NCI-H2227 (cell line): ENCODE measurements around the gene HOXB5.

Experiments used
- DNase-seq: peaks from one replicate; lab custom pipeline; 2025; ENCODE audit not compliant: unreplicated experiment; lab: John Stamatoyannopoulos, UW

Gene HOXB5

GRCh38 chr17:48605409-48605919 is 11.9 kb upstream of the HOXB5 start:
- DNase-seq, result no peak

- DNase-seq, result peak; percentile 25
These were observed 11.3 kb upstream of the HOXB5 start, which contains the start of gene HOXB6 for GRCh38 chr17:48604770-48605329. HOXB6 (minus strand) TSS chr17:48604986; CDS start chr17:48598150, 6,836 bp downstream.

- no peak for DNase-seq
These were observed 10.6 kb upstream of the HOXB5 start for GRCh38 chr17:48603959-48604769.

GRCh38 chr17:48601539-48602425 is 8.2 kb upstream of the HOXB5 start:
- DNase-seq, result no peak

GRCh38 chr17:48601207-48601538 is 7.6 kb upstream of the HOXB5 start:
- DNase-seq, result no peak

- no peak for DNase-seq
These were observed 6.9 kb upstream of the HOXB5 start for GRCh38 chr17:48600244-48601098.

DNA sequence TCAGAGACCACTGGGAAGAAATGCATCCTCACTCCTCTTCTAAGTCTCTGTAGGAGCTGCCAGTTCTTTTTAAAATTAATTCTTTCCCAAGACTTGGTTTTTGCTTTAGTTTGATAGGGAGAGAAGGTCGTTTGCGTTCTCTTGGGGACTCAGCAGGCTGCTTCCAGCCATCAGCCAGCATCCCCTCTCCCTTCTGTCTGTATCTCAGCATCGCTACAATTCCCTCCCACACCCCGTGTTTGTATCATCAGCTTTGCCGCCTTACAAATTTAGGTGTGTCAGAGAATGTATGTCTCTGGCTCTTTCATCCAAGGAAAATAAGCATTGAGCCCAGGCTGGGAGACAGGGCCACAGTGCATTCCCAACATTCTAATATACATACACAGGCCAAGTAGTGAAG is 5.8 kb upstream of the HOXB5 start:
- DNase-seq, result no peak

DNA sequence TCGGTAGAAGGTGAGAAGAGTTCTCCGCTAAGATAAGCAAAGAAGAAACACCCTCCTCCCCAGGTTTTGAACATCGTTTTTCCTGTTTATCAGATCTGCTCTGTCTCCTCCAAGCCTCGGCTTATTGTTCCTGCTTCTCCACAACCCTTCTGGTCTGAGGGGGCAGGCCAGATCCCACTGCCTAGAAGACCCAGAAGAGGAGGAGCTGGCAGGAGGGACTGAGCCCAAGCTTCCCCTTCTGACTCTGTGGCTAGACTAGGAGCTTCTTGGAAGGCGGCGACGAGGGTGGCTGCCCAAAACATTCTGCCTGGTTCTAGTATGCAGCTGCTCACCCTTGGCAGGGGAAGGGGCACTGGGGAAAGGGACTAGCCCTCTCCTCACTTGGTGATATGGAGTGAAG is 5.2 kb upstream of the HOXB5 start:
- DNase-seq, result no peak

DNA sequence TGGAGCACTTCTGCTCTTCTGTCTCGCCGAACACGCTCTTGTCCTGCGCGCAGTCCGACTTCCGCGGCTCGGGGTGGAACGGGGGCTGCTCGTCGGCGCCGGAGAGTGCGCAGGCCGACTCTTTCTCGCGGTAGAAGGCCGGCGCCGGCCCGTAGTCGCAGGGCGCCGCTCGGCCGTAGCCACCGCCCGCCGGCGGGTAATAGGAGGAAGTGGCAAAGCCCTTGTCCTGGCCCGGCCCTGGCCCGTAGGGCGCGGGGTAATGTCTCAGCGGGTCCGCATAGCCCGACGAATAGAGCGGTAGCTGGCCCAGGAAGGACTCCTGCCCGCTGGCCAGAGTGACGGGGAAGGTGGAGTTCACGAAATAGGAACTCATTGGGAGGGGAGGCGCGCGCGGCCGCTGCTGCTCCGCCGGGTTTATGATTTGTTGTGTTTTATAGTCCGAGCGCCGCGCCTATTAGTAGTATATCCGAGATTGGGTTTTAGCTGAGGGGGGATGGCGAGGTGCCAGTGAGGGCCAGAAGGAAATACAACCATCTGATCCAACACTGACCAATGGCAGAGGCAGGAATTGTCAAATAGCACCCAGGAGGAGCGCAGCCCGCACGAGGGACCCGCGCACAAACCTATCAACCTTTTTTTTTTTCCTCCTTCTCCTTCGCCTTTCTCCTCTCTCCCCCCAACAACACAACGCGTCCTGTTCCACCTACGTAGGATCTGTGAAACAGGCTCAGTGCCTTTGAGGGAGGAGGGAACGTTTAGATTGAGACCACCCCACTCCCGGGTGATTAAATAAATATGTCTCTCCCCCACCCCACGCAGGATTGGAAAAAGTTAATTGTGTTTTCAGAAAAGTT is 4.4 kb upstream of the HOXB5 start:
- DNase-seq, result peak; percentile 43

DNA sequence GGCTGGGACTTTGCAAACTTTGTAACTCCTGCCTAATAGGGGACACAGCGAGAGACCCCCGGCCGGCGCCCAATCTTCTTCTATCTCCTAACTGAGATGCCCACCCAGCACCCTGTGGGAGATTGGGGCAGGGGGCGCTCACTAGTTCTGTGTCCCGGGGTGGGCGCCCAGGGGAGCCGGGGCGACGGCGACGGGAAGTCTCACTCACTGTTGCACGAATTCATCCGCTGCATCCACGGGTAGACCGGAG is 3.9 kb upstream of the HOXB5 start:
- DNase-seq, result no peak

DNA sequence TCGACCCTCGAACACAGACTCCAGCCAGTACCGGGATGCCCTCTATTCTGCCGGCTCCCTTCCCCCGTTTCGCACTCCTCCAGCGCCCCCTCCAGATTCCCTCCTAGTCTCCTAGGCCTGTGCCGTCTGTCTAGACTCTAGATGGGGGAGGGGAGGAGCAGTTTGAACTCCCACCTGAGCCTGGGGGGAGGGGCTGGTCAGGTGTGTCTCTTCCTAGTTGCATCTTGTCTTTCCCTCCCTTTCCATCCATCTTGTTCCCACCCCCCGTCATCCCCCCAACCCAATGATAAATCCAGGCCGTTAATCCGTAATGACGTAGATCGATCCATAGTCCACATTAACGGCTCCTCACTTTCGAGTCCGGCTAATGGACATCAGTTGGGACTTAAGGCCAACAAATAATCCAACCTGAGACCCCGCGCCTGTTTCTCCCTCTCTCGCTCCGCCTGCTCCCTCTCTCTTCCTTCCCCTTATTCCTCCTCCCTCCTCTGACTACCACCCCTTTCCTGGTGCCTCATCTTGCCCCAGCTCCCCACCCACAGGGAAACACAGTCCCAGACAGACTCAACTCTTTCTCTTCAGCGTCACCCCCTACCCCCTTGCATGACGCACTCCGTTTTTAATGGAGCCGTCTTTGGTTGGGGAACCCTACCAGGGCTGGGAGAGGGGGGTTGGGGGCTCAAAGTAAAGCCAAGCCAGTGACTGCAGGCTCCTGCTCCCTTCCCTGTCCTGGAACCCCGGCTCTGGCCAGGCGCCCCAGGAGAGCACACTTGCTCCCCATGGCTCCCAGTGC is 3.4 kb upstream of the HOXB5 start:
- no peak for DNase-seq

DNA sequence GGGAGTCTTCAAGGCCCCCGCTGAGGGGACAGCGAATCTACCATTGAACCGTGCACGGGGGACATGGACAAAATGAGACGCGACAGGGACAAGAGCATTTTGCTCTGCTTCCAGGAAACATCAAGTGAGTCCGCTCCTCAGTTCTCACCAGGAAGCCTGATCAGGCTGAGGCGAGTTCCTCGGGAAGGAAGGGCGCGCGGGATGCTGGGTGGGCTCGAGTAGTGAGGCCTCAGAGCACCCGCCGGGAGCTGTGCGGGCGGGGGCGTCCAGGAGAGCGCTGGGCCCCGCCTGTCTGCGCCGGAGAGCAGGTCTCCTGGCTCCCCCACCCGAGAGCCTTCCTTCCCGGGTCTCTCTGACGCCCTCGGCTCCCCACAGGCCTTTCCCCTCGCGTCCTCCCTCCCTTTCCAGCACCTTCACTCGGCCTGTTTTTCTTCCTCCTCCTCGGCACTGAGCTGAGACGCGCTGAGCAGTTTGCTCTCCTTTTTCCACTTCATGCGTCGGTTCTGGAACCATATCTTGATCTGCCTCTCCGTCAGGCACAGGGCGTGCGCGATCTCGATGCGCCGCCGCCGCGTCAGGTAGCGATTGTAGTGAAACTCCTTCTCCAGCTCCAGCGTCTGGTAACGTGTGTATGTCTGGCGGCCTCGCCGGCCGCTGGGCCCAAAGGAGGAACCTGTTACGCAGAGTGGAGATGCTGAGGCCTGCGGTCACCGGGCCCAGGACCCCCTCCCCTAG is 2.6 kb upstream of the HOXB5 start:
- peak; percentile 18 for DNase-seq

- DNase-seq, result no peak
These were observed 1.9 kb upstream of the HOXB5 start for GRCh38 chr17:48595278-48595999.

DNA sequence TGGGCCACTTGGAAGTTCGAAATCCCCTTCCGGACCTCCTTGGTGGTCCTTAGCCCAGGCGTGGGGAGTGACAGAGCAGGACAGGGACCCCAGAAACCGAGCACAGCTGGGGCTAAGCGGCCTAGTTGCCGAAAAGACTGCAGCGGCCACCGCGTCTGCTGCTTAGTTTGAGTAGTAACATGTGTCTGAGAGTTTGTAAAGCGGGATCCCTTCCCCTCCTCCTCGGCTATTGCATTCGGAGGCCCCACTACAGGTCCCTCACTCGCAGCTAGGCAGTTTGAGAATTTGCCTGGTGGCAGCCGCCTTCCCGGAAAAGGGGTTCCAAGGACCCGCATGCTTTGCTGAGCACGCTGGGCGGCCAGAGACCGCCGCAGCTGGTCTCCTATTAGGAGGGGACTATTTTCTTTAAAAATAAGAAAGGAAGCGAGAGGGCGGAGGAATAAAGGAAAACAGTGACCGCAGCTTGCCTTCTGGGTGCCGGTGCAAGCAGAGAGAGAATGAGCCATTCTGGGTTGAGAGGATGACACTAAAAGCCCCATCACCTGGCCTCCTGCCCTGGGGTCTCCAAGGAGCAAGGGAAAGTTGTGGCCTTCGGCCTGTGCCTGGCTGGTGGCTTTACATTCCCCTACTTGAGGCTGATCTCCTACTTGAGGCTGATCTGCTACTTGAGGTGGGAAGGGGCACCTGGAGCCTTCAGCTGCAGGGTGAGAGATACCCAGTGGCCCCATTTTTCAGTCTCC is 1.1 kb upstream of the HOXB5 start:
- DNase-seq, result no peak

GRCh38 chr17:48593840-48594537 is 410 bp upstream of the HOXB5 start:
- DNase-seq, result peak; percentile 90

DNA sequence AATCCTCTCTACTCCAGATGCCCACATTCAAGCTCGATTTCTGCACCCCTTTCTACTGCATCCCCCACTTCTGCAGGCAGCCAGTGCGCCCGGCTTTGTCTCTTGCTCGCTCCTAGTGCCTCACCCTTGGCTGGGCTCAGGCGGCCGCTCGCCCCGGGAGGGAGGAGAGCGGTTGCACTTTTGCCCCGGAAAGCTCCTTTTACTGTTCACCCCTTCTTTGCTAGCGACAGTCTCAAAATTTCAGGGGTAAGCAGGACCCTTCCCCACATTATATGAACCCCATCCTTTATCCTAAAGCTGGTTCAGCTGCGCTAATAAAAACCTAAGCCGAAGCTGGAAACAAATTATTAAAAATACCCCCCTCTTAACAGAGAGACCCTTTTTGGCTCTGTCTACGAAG is 1.0 kb downstream of the HOXB5 start:
- DNase-seq, result no peak

GRCh38 chr17:48592057-48592514 is 1.5 kb downstream of the HOXB5 start:
- DNase-seq, result no peak
